NOMO-1 treated with DMSO at 0.1 percent for 48 hours (cell line): Measurements from ENCODE around the gene HNRNPF.
"Not testable (repeated sequence)": the region's sequence is repeated elsewhere in the genome, so short reads cannot be mapped to it uniquely, and the experiment has no call there.

Experiments used
- DNase-seq: peaks from one replicate; lab custom pipeline; 2025; ENCODE audit not compliant: unreplicated experiment; lab: John Stamatoyannopoulos, UW

HNRNPF gene

GRCh38 chr10:43408710-43409384 is at the start of gene HNRNPF:
Gene HNRNPF (minus strand): TSS chr10:43409186. CDS start chr10:43387884, 21,302 bp downstream.
- DNase-seq = peak; percentile 90

- DNase-seq = no peak
These were observed 49.2 kb upstream of the HNRNPF start for GRCh38 chr10:43458227-43458626.

GRCh38 chr10:43456561-43456960 is 47.6 kb upstream of the HNRNPF start:
- DNase-seq = not testable (repeated sequence)

- not testable (repeated sequence) for DNase-seq
These were observed 45.0 kb upstream of the HNRNPF start for GRCh38 chr10:43454025-43454424.

GRCh38 chr10:43453266-43453831 is 44.4 kb upstream of the HNRNPF start:
- DNase-seq = no peak

- DNase-seq = no peak
These were observed 43.4 kb upstream of the HNRNPF start for GRCh38 chr10:43452356-43452914.

GRCh38 chr10:43448742-43449141 is 39.8 kb upstream of the HNRNPF start:
- DNase-seq = no peak

GRCh38 chr10:43446219-43447017 is 37.4 kb upstream of the HNRNPF start:
- DNase-seq = not testable (repeated sequence)

GRCh38 chr10:43444897-43445466 is 36.0 kb upstream of the HNRNPF start:
- no peak for DNase-seq

GRCh38 chr10:43444323-43444722 is 35.3 kb upstream of the HNRNPF start:
- no peak for DNase-seq

- no peak for DNase-seq
These were observed 31.6 kb upstream of the HNRNPF start for GRCh38 chr10:43440463-43441134.

- DNase-seq = no peak
These were observed 28.3 kb upstream of the HNRNPF start for GRCh38 chr10:43437141-43437870.

GRCh38 chr10:43436291-43437140 is 27.5 kb upstream of the HNRNPF start, which contains the start of gene ZNF487:
Gene ZNF487 (plus strand): TSS chr10:43437111. CDS start chr10:43475814, 38,703 bp downstream.
- DNase-seq = peak; percentile 89

- DNase-seq = no peak
These were observed 22.1 kb upstream of the HNRNPF start for GRCh38 chr10:43430926-43431663.

GRCh38 chr10:43427166-43427825 is 18.3 kb upstream of the HNRNPF start:
- no peak for DNase-seq

- DNase-seq = not testable (repeated sequence)
These were observed 17.5 kb upstream of the HNRNPF start for GRCh38 chr10:43426476-43426875.

GRCh38 chr10:43424416-43424815 is 15.4 kb upstream of the HNRNPF start:
- DNase-seq = no peak

- DNase-seq = not testable (repeated sequence)
These were observed 13.0 kb upstream of the HNRNPF start for GRCh38 chr10:43421944-43422343.
